Adrenal gland (tissue), 12 donors: ENCODE data around the gene LRRC4C. TPM values are rescaled to one million over a fixed set of nuclear protein-coding genes. Genes with fewer than 3 reads are reported as not detected.

Experiments used
- DNase-seq, 7 donors: peaks; one replicate each; pipeline ENCODE4 v3.0.0-alpha.2; 2019 to 2020
- H3K27ac ChIP-seq, 5 donors: fragments of 200-600 bp; sonication (generic) in 4 of 5; 1 replicate in 3 of 5; 2 replicates in 2 of 5; pipeline versions ENCODE4 v1.5.1 to v1.8.0; 2016 to 2020; ENCODE audit warnings: mild to moderate bottlenecking in 1 of 5
- H3K27me3 ChIP-seq: fragments of 200-600 bp; 2 replicates; pipeline ENCODE4 v1.8.0; 2021
- H3K36me3 ChIP-seq, 2 donors: fragments of 200-600 bp; replicated peaks in 1 of 2; 1 replicate in 1 of 2; 2 replicates in 1 of 2; pipeline versions ENCODE4 v1.5.1 to v1.8.0; 2018 to 2022
- H3K4me1 ChIP-seq, 2 donors: fragments of 200-600 bp; replicated peaks in 1 of 2; 1 replicate in 1 of 2; 2 replicates in 1 of 2; pipeline versions ENCODE4 v1.5.1 to v1.8.0; 2018 to 2021
- H3K4me3 ChIP-seq, 4 donors: fragments of 200-600 bp; sonication (generic) in 3 of 4; one replicate each; pipeline ENCODE4 v1.5.1; 2016 to 2018
- H3K9me3 ChIP-seq, 3 donors: fragments of 200-600 bp; sonication (generic) in 1 of 3; replicated peaks in 1 of 3; 1 replicate in 2 of 3; 2 replicates in 1 of 3; pipeline versions ENCODE4 v1.5.1 to v1.8.0; 2016 to 2021
- POLR2A ChIP-seq, 2 donors: fragments of 450-650 bp; IDR thresholded peaks; one replicate each; pipeline ENCODE4 v1.6.1; 2017; ENCODE audit warnings: antibody characterized with exemption in 2 of 2, mild to moderate bottlenecking in 2 of 2, moderate library complexity in 1 of 2
- WGBS, 4 donors: extraction: QIAGEN DNeasy Blood & Tissue Kit in 2 of 4; methylation state at CpG; one replicate each; pipeline versions ENCODE4 v1.1.5 to v1.1.7; 2013 to 2017; 5-methylcytosine and 5-hydroxymethylcytosine counted together
- intact Hi-C, 2 donors: fragments of 100-400 bp; cut with DNase I; formaldehyde crosslinking; loops; one replicate each; pipeline versions ENCODE4 v1.14.1 to v1.15.0; 2022 to 2023
- polyA plus RNA-seq, 3 donors: library from polyadenylated mRNA; stranded (reverse); fragments of 200-250 nt in 2 of 3; fragments of 350-450 nt in 1 of 3; fragmentation: Illumina TruSeq in 1 of 3; extraction: RNeasy Lipid Tissue Mini Kit (QIAGEN cat#74804) in 1 of 3; gene quantifications; one replicate each; pipeline ENCODE4 v1.2.3, GENCODE V29; 2013 to 2014
- total RNA-seq, 9 donors: library from RNA; depleted of rRNA in 4 of 9; stranded (reverse); fragments of >200 nt in 4 of 9; fragments of 120-200 nt in 1 of 9; fragmentation: NEBNext Ultra II Directional in 1 of 9; extraction: Animal tissue kit (Norgen Biotek cat#: 25700) in 1 of 9; gene quantifications; one replicate each; pipeline versions ENCODE4 v1.1.0 to v1.2.4, GENCODE V29; 2013 to 2023
- TF ChIP-seq, protein P1 (sequence below), 6 experiments: fragments of 450-650 bp in 4 of 6; fragments of 200-600 bp in 2 of 6; sonication (generic) in 1 of 6; IDR thresholded peaks; 1 replicate in 5 of 6; 2 replicates in 1 of 6; pipeline versions ENCODE4 v1.5.1 to v1.8.0; 2016 to 2021; ENCODE audit warnings: antibody characterized with exemption in 6 of 6, mild to moderate bottlenecking in 2 of 6, moderate library complexity in 1 of 6
- donor health status: healthy with polysubstance abuse.
- donor health status: Bipolar disorder and iron deficiency.
- donor health status: DM: yes; HTN: yes; CAD: no.
- donor health status: DM: no; HTN: no; CAD: no.
- donor health status: DM: no; HTN: no; CAD: no.
- donor health status: DM: yes; HTN: yes; CAD: no.

Gene LRRC4C
- total and polyA plus RNA-seq, 12 donors, result 1.0 to 10.6 (median 5.5) TPM

DNA sequence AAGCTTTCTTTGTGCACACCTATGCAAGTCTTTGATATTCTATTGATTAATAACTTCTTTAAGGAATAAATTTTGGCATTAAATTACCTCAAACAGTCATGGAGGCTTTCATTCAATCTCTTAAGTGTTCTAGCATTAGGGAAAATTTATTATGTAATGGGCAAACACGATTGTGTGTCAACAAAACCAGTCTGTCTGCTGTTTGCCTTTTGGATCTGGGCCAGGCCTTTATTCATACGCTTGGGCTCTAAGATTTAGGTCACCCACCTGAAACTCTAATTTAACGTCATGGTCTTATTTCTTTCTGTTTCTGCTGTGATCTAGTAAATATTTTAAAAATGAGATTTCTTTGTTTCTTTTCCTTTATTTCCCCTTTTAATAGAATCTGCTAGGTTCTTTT lies 1270.6 kb downstream of the LRRC4C start:
- no peak overlapping the region for H3K4me3 ChIP-seq
- intact Hi-C loops, result no loop called here
- H3K27ac ChIP-seq, result no peak overlapping the region
- DNase-seq, result peak in 1 of 7 donors; percentile 60
- no peaks in the 10 kb centered on the region for H3K36me3 ChIP-seq
- TF ChIP-seq, protein P1, sequence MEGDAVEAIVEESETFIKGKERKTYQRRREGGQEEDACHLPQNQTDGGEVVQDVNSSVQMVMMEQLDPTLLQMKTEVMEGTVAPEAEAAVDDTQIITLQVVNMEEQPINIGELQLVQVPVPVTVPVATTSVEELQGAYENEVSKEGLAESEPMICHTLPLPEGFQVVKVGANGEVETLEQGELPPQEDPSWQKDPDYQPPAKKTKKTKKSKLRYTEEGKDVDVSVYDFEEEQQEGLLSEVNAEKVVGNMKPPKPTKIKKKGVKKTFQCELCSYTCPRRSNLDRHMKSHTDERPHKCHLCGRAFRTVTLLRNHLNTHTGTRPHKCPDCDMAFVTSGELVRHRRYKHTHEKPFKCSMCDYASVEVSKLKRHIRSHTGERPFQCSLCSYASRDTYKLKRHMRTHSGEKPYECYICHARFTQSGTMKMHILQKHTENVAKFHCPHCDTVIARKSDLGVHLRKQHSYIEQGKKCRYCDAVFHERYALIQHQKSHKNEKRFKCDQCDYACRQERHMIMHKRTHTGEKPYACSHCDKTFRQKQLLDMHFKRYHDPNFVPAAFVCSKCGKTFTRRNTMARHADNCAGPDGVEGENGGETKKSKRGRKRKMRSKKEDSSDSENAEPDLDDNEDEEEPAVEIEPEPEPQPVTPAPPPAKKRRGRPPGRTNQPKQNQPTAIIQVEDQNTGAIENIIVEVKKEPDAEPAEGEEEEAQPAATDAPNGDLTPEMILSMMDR (IDR thresholded peaks at IDR 0.05), result no peak
- no peak for TF ChIP-seq POLR2A (IDR thresholded peaks at IDR 0.05)
- WGBS, 4 donors, result 45 to 56% (median 51%) methylated on average over 3 of the region's 3 CpGs
- no peaks in the 10 kb centered on the region for H3K9me3 ChIP-seq
- no peaks in the 10 kb centered on the region for H3K4me1 ChIP-seq
- no peaks in the 10 kb centered on the region for H3K27me3 ChIP-seq

DNA sequence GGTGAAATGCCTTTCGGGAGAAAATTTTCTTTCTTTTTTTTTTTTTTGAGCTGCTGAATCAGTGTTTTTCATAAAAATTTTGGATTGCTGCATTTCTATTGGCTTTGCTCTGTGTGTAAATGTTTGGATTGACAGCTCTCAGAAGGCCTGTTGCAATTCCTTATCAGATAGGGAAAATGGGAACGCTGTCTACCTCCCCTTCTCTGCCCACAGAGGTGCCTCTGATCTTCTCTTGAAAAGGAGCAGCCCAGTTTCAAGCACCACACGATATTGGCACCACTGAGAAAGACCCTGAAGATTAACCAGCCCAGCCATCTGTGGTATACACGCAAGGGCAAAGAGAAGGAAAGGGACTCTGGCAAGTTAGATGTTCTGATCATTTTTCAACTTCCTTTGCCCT lies 1272.2 kb downstream of the LRRC4C start:
- Histone ChIP-seq H3K27ac (no peak overlapping the region), H3K4me3 (no peak overlapping the region), H3K36me3 (no peaks in the 10 kb centered on the region), H3K4me1 (no peaks in the 10 kb centered on the region), H3K9me3 (no peaks in the 10 kb centered on the region), H3K27me3 (no peaks in the 10 kb centered on the region)
- intact Hi-C loops, result no loop called here
- TF ChIP-seq, protein P1 (IDR thresholded peaks at IDR 0.05), result no peak
- TF ChIP-seq POLR2A (IDR thresholded peaks at IDR 0.05), result no peak
- no peak for DNase-seq
- WGBS, 4 donors, result 59 to 68% (median 65%) methylated on average over 4 of the region's 4 CpGs

DNA sequence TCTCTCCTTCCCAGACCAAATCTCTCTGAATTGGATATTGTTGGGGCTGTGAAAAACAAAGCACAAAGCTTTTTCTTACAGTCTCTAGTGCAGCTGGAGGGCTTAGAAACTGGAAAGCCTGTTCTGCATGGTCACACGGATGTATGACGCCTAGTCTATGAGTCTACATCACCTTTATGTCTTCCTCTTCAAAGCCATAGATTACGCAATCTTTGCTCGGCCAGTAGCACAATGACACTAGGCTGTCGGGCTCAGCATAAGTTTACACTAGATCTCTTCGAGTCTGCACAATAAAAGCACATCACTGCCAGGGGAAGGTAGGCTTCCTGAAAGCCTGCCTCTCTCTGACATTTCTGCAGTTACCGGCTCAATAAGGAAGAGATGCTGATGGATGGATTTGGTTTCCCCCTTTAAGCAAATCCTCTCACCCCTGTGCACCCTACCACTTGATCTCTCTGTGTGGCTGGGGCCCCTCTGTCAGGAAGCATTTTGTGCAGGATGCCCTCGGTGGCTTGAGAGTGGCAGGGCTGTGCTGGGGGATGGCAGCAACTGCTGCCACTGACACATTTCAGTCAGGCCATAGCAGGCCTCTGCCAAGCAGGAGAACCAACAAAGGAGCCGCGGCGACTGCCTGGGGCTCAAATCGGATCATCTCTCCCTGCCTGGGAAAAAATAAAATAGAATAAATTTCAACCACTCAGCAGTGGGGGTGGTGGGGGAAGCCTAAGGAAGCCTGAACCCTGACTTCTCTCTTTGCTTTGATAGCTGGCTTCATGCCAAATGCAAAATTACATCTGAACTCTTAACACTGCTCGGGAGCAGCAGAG lies 1272.8 kb downstream of the LRRC4C start:
- no peak overlapping the region for H3K27ac ChIP-seq
- WGBS, 4 donors, result 69 to 80% (median 74%) methylated on average over 13 of the region's 13 CpGs

DNA sequence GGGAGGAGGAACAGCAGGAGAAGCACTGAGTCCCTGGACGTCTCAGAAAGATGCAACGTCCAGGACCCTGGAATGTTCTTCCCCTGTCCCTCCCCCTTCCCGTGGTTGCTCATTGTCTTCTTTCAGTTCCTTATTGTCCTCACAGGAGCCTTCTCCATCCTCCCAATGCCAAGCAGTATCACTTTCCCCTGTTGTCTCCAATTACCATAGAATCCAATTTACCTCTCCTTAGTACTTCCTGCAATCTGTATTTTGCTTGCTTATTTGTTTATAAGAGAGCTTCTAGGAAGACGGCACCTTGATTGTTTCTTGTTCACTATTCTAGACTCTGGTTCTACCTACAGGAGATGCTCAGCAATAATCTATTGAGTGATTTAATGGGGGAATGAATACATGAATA lies 1273.7 kb downstream of the LRRC4C start:
- DNase-seq, result no peak
- no peaks in the 10 kb centered on the region for H3K9me3 ChIP-seq
- no peaks in the 10 kb centered on the region for H3K27me3 ChIP-seq
- intact Hi-C loops, result no loop called here
- H3K36me3 ChIP-seq, result no peaks in the 10 kb centered on the region
- no peaks in the 10 kb centered on the region for H3K4me1 ChIP-seq
- TF ChIP-seq, protein P1 (IDR thresholded peaks at IDR 0.05), result no peak
- no peak for TF ChIP-seq POLR2A (IDR thresholded peaks at IDR 0.05)
- no peak overlapping the region for H3K4me3 ChIP-seq
- no peak overlapping the region for H3K27ac ChIP-seq
- WGBS, 4 donors, result 71 to 77% (median 74%) methylated on average over 4 of the region's 4 CpGs

More for the DNA sequence above, 1272.8 kb downstream of the LRRC4C start:
- Histone ChIP-seq H3K9me3 (no peaks in the 10 kb centered on the region), H3K36me3 (no peaks in the 10 kb centered on the region), H3K4me3 (no peak overlapping the region), H3K27me3 (no peaks in the 10 kb centered on the region), H3K4me1 (no peaks in the 10 kb centered on the region)
- no peak for TF ChIP-seq POLR2A (IDR thresholded peaks at IDR 0.05)
- TF ChIP-seq, protein P1 (IDR thresholded peaks at IDR 0.05), result no peak
- DNase-seq, result no peak
- intact Hi-C loops, result no loop called here
